GM21515 (cell line): ENCODE results near the gene TEDC1.

Source experiments
- ATAC-seq: cut with Tn5 transposase; IDR thresholded peaks from one replicate; pipeline ENCODE4 v1.9.1; 2021; ENCODE audit not compliant: unreplicated experiment

TEDC1 gene

DNA sequence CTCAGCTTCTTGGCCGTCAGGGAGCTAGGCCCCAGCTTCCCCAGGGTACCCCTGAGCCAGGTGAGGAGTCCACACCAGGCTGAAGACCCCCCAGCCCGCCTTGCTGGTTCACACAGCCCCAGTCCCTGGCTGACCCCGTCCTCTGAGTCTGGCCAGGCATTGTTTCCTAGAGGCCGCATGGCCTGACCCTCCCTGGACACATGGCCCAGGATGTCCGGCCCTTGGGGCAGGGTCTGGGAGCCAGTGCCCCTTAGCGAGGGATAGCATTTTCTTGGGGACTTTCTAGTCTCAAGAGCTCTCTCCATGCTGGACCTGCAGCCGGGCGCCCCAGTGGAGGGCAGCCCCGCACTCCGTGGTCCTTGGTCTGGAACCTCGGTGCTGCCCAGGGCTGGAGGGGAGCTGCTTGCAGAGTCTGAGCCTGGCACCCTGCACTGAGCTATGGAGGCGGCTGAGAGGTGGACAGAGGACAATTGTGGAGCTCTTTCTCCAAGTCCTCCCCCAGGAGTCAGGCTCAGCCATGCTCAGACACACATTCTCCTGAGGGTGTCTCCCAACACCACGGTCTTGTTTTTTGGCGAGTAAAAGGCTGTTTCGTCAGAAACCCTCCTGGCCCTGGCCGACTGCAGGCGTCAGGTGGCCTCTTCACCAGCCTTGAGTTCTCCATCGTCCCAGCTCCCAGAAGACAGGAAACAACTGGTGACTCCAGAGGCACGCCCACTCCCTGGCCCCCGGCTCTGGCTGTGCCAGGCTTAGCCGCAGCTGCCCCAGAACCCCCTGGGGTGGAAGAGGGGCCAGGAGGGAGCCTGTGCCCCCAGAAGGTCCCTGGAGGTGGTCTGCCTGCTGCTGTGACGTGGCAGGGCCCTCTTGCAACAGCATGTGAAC is 34.1 kb upstream of the TEDC1 start:
- no peak for ATAC-seq

- ATAC-seq, result no peak
Measured at GRCh38 chr14:105458010-105458409, 33.0 kb upstream of the TEDC1 start.

DNA sequence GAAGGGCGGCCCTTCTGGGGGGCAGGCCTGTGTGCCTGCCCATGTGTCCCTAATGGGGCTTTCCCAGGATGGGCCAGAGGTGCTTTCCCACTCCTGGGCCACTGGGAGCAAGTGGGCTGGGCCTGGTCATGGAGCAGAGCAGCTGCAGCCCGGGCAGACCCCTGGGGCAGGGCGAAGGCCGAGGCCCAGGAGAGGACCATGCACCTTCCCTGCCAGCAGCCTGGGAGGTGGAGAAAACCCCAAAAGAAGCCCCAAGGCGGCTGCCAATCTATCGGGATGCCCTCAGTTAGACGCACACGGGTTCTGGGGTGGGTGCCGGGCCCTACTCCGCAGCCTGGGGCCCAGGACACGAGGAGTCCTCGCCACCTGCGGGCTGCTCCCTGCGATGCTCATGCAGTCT is 32.5 kb upstream of the TEDC1 start:
- no peak for ATAC-seq

DNA sequence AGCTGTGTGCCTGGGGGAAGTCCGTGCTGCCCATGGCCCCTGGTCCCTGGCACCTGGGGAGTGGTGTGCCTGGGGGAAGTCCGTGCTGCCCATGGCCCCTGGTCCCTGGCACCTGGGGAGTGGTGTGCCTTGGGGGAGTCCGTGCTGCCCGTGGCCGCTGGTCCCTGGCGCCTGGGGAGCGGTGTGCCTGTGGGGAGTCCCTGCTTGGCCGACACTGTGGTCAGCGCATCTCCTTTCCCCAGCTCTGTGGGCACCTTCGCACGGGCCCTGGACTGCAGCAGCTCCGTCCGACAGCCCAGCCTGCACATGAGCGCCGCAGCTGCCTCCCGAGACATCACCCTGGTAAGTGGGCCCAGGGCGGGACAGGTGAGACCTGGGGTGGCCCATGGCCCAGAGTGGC is 30.9 kb upstream of the TEDC1 start:
- ATAC-seq, result no peak

GRCh38 chr14:105460616-105461015 is 30.4 kb upstream of the TEDC1 start:
- no peak for ATAC-seq

GRCh38 chr14:105461903-105462302 is 29.1 kb upstream of the TEDC1 start:
- ATAC-seq, result no peak

DNA sequence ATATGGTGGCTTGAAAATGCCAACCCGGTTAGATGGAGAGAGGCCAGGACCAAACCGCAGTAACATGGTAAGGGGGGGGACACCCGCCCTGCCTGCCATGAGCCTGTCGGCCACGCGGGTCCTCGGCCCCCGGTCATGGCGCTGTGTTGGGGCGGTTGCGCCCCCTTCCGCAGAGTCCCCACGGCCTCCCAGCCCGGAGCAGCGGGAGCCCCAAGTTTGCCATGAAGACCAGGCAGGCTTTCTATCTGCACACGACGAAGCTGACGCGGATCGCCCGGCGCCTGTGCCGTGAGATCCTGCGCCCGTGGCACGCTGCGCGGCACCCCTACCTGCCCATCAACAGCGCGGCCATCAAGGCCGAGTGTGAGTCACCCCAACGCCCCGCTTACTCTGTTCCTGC is 26.5 kb upstream of the TEDC1 start:
- ATAC-seq, result no peak

DNA sequence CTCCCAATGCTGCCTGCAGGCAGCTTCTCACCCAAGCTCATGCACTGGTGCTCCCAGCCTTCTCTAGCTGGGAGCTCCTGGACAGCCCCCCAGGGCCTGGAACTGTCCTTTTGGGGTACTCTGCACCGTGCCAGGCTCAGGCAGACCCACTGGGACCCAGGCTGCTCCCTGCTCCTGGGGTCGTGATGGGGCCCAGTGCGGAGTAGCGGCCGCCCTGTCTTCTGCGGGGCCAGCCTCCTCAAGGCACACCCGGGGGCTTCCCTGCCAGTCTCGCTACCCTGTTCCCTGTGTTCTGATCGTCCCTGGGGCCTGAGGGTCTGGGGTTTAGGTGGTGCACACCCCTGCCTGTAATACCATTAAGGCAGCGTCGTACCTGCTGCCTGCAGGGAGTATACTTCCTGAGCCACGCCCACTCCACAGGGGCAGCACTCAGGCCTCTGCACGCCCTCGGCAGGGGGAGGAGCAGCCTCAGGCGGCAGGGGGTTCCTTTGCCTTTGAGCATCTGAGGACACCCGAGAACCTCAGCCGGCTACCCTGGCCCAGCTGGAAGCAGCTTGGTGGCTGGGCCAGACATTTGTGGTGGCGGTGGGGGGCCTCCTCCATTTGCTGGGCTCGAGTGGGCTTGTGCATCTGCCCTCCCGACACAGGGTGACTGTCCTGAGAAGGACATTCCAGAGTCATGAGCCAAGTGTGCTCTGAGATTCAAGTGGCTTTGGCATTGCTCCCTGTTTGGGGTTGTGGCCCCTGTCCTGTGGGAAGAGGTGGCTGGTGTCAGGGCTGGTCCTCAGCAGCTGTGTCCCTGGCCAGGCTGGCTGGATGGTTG is 25.6 kb upstream of the TEDC1 start:
- ATAC-seq, result no peak

- ATAC-seq, result no peak
Measured at GRCh38 chr14:105466531-105467248, 24.4 kb upstream of the TEDC1 start.

DNA sequence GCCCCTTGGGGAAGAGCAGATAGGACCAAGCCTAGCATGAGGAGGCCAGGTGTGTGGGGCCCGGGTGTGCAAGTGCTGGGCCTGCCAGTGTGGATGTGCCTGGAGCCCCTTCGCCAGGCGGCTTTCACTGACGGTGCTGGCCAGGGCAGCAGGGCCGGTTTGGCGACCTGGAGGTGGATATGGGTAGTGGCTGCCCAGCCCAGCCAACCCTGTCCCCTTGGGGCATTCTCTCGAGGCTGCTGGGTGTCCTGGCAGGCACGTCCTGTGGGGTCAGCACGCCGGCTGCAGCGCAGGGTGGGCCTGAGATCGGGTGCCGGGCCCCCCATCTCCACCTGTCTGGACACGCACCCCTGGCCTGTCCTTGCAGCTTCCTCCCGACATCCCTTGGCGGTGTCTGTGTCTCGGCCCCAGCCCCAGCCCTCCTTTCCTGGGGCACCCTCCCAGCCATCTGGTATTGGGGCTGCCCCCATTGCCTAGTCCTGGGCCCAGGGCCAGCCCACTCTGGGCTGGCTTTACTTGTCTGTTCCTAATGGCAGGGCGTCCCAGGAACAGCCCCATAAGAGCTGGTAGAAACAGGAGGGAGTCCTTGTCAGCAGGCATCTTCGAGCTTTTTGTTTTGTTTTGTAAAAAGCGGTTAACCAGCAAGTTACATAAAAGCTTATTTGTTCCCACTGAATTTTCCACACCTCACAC is 23.7 kb upstream of the TEDC1 start:
- ATAC-seq, result no peak

GRCh38 chr14:105467942-105468471 is 23.0 kb upstream of the TEDC1 start:
- no peak for ATAC-seq

DNA sequence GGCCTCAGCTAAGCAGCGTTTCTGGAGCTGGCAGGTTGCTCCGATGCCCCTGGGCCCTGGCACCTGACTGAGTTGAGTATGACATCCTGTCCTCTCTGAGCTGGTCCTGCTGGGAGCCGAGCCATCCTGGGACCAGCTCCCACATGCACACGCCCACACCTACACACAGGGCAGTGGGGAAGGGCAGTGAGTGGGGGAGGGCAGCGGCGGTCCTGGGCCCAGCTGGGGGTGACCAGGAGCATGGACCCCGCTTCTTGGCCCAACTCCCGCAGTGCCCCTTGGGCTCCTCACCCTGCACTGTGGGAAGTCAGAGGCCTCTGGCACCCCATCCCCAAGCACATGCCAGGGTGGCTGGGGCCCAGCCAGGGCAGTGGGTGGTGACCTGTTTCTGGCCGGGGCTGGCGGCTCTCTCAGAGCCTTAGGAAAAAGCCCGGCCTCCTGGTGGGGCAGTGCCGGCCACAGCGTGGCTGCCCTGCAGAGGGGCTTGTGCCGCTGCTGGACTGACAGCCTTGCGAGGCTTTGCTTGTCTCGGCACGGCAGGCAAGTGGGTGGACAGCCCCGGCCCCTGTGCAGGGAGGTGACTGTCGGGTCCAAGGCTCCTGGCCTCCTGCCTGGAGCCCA is 22.3 kb upstream of the TEDC1 start:
- no peak for ATAC-seq

- no peak for ATAC-seq
Measured at GRCh38 chr14:105469456-105470349, 21.3 kb upstream of the TEDC1 start.

DNA sequence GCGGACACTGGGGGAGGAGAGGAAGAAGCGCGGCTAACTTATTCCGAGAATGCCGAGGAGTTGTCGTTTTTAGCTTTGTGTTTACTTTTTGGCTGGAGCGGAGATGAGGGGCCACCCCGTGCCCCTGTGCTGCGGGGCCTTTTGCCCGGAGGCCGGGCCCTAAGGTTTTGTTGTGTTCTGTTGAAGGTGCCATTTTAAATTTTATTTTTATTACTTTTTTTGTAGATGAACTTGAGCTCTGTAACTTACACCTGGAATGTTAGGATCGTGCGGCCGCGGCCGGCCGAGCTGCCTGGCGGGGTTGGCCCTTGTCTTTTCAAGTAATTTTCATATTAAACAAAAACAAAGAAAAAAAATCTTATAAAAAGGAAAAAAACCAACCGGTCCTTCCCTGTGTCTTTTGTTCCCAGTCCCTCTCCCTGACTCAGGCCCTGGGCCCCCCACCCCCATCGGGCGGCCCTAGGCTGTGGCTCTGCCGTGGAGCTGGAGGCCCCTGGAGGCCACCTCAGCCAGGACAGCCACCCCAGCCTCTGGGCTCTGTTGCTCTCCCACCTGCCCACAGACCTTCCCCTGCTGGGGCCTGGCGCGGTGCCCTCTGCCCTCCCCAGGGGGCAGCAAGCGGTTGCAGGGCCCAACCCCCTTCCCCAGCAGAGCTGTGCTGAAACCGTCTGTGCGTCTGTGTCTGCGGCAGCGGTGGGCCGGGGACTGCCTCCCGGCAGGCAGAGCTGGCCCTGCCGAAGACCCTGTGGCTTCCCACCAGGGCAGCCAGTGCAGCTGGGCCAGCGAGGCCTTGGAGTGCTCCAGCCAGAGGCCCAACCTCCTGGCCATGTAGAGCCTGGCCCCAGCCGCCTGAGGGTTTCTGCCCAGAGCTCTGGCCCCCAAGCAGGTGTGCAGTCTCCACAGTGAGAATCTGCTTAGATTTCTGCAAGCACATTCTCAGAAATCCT is 20.4 kb upstream of the TEDC1 start:
- ATAC-seq, result no peak

- ATAC-seq, result no peak
Measured at GRCh38 chr14:105471297-105471821, 19.7 kb upstream of the TEDC1 start.

DNA sequence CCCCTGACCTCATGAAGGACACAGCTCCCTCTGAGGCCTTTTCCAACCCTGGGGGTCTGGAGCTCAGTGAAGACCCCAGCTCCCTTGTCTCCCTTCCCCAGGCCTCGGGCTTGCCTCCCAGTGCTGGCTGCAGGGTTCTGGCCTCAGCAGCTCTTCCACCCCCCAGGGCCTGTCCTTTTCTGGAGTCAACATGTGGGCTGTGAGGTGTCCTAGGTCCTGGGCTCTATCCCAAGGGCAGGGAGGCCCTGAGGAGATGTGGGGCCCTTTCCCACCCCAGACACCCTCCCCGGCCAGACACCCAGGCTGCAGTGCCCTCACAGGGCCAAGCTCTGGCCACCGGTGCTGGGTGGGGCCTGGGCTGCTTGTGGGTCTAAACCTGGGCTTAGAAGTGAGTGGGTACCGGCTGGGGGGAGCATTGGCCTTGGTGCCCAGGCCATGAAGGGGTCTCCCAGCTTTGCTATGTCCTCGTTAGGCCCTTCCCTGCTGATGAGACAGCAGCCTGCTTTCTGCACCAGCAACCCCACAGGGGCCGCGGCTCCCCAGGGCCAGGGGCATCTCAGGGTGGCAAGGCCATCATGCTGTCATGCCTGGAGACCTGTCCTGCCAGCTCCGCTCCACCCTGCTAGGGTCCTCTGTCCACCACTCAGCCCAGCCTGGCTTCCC is 19.1 kb upstream of the TEDC1 start:
- no peak for ATAC-seq

- ATAC-seq, result no peak
Measured at GRCh38 chr14:105472486-105472991, 18.5 kb upstream of the TEDC1 start.
